Skeletal muscle cell (primary cell): ENCODE results near the gene POU6F2.
"Not testable (repeated sequence)": the region's sequence is repeated elsewhere in the genome, so short reads cannot be mapped to it uniquely, and the experiment has no call there.

ENCODE experiments used
- DNase-seq: peaks from one replicate; pipeline ENCODE4 v3.0.0-alpha.2; 2010; ENCODE audit warnings: low read depth
- H3K4me3 ChIP-seq: 2 replicates; pipeline ENCODE4 v1.5.1; 2011; ENCODE audit warnings: low read depth, mild to moderate bottlenecking, control low read depth, low read length, moderate library complexity

The POU6F2 gene, protein sequence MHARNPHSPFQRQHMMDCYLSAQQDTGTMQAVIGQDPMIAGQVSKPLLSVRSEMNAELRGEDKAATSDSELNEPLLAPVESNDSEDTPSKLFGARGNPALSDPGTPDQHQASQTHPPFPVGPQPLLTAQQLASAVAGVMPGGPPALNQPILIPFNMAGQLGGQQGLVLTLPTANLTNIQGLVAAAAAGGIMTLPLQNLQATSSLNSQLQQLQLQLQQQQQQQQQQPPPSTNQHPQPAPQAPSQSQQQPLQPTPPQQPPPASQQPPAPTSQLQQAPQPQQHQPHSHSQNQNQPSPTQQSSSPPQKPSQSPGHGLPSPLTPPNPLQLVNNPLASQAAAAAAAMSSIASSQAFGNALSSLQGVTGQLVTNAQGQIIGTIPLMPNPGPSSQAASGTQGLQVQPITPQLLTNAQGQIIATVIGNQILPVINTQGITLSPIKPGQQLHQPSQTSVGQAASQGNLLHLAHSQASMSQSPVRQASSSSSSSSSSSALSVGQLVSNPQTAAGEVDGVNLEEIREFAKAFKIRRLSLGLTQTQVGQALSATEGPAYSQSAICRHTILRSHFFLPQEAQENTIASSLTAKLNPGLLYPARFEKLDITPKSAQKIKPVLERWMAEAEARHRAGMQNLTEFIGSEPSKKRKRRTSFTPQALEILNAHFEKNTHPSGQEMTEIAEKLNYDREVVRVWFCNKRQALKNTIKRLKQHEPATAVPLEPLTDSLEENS

DNA sequence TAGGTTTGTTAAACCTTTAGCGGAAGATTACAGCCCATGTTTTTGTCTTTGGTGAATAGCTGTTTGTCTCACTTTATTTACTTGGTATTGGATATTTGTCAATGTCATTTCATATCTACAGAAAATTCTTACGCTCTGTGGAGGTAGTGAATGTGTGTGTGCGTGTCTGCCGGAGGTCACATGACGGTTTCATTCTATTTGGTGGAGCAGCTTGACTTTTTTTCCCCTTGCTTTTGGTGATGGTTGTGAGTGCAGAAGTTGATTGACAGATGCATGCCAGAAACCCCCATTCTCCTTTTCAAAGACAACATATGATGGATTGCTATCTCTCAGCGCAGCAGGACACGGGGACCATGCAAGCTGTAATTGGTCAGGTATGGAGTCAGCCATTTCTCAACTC lies at the start of gene POU6F2:
POU6F2 (plus strand) TSS at position 225 of the 400 bp plus-strand sequence; CDS start at position 270, 45 bp downstream.
- no peak for DNase-seq
- H3K4me3 ChIP-seq: no peak within 1 kb of the TSS

DNA sequence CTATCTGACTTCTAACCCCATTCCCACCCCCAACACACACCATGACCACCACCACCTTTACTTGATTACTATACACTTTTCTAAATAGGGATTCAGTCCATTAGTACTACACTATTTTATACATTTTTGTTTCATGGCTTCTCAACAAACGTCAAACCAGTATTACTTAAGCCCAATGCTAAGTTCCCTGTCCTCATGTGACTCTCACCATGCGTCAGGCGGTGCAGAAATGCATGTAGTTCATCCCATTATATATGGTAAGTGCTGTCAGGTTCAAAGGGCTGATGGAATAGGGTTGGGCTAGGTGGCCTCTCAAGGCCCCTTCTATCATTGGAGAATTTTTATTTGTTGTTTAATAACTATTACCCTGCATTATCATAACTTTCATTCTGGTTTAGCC lies 49.2 kb upstream of the POU6F2 start:
- no peak for DNase-seq
- no peak overlapping the region for H3K4me3 ChIP-seq

DNA sequence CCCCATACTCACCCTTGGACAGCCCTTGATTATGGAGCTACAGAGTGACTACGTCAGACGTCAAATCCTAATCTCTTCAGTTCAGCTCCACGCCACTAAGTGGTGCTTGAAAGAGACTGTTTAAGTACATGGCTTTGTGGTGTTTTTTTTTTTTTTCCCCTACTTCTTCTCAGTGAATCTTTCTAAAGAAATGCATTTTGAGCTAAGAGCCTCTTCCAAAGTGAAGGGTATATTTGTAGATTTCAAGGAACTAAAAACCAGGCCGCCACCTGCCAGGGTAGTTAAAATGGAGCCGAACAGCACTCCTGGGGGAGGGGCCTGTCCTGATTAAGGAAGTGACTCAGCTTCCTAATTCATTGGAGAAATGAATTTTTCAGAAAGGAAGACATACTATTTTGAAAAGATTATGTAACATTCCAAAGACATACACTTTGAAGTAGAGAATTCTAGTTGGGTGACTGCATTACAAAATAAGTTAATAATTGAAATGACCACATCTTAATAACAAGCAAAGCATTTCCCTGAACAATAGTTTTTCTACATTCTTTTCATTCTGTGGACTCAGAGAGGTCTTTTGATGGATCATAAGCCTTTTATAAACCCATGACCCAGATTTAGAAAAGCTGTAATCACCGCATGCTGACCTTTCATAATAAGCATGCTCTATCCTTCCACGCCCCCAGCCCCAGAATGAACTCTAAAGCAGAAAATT lies 48.1 kb upstream of the POU6F2 start:
- H3K4me3 ChIP-seq: no peak overlapping the region
- no peak for DNase-seq

DNA sequence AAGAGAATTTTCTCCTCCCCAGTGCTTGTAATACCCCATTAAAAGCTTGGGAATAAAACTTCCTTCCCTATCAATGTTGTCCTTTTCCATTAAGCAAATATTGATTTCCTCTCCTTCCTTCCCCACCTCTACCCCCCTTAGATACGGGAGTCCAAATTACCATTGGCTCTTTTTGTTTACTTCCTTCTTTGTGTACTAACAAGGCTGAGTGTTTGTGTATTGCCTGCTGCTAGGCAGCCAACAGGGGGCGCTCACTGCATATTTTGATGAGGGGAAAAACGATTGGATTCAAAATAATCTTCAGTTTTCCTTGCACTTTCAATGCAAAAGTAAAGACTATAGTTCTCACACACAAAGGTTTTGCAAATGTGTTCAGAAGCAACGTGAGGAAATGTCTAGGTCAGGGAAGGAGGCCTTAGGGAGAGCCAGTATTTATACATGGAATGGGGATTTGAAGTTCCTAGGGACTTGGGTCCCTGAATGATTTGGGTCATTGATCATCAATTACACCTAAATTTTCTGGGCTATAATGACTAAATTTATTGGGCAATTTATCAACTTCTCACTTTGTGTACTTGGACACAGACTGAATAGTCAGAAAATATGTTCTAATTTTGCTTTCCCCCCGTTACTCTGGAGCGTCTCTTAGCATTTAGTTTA lies 45.1 kb upstream of the POU6F2 start:
- DNase-seq: no peak
- H3K4me3 ChIP-seq: no peak overlapping the region

DNA sequence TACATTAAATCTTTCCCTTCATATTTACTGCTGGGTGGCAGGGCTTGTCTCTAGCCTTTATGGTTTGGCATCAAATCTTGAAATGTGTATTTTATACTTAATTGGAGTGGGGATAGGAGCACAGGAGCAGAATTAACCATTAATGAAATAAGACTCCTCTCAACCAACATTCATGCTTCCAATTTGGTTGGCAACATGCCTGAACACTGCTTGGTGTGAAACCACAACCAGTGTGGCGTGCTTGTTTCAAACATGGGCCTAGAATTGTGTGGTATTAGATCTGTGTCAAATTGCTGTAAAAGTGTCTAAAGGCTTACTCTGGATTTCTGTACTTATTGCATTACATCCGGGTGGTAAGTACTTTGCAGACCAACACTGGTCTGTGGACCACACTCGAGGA lies 43.7 kb upstream of the POU6F2 start:
- H3K4me3 ChIP-seq: no peak overlapping the region
- no peak for DNase-seq

DNA sequence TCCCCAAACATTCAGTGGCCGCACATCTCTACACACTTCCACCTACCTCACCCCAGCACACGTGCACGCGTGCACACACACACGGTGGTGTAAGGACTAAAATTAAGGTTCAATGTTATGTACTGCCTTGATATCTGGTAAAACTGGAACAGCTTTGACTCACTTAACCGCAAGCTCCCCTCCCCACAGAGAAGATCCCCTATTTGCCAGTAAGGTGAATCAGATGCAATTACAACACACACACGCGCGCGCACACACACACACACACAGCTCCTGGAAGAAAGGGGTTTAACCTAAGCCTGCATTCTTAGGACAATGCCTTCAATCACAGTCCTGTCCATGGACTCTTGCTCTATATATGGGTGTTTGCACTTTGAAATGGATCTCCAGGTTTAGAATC lies 43.2 kb upstream of the POU6F2 start:
- H3K4me3 ChIP-seq: no peak overlapping the region
- DNase-seq: no peak

DNA sequence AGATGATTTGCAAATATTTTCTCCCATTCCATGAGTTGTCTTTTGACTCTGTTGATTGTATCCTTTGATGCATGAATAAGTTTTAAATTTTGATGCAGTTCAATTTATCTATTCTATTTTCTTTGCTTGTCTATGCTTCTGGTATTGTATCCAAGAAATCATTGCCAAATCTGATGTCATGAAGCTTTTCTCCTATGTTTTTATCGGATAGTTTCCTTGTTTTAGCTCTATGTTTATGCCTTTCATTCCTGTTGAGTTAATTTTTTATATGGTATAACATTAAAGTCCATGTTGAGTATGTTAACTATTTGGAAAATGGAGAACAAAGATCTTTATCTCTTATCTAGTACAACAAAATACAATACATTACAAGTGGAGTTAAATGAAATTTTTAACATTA lies 41.1 kb upstream of the POU6F2 start:
- no peak overlapping the region for H3K4me3 ChIP-seq
- no peak for DNase-seq

DNA sequence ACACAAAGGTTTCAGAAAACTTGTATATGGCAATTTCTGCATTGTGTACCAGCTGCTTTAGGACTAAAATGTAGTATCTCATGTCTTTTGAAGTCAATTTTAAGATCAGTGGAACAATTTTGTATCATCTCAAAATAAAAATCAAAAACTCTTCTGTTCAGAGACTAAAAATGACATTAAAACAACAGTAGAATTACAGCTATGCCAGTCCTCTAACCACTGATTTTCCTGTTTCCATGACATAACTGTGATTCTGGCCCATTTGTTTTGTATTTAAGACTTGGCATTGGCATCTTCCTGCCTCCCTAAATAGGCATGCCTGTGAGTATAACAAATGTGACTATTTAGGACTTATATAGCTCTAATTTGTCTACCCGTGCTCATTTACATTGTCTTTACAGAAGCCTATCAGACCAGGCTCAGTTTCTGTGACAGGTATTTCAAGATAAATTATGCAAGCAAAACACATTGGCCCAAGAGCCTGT lies 39.7 kb upstream of the POU6F2 start:
- DNase-seq: no peak

DNA sequence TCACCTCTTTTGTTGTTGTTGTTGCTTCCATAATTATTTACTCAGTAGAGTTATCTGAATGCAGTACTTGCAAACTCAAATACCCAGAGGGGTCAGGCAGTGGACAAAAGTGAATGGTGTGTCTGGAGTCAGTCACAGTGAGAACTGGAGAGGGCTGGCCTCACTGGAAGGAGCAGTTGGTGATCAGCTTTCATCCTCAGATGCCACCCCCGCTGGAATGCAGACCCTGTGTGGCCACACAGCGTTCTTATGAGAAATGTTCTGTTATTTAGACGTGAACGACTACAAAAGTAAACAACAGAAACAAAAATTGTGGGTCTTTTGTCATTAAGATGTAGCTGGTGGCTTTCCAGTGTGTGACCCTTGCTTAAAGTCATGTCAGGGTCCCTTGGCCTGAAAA lies 39.1 kb upstream of the POU6F2 start:
- H3K4me3 ChIP-seq: no peak overlapping the region

More for the DNA sequence above, 39.7 kb upstream of the POU6F2 start:
- no peak overlapping the region for H3K4me3 ChIP-seq

DNA sequence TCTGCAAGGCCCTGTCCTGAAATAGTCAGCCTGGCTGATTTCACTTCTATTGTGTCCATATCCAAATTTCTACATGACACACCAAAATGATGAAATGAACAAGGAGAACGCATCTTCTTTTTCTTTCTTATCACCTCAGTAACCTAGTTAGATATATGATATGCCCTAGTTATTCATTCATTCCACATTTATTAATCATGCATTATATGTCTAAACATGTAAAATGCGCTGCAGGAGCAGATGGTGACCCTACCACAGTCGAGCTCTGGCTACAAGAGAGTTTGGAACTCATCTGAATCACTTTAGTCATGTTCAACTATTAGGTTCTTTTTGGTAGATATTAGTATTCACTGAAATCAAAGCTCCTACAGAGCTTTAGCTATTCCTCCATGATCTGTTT lies 36.9 kb upstream of the POU6F2 start:
- H3K4me3 ChIP-seq: no peak overlapping the region
- no peak for DNase-seq

More for the DNA sequence above, 39.1 kb upstream of the POU6F2 start:
- no peak for DNase-seq

DNA sequence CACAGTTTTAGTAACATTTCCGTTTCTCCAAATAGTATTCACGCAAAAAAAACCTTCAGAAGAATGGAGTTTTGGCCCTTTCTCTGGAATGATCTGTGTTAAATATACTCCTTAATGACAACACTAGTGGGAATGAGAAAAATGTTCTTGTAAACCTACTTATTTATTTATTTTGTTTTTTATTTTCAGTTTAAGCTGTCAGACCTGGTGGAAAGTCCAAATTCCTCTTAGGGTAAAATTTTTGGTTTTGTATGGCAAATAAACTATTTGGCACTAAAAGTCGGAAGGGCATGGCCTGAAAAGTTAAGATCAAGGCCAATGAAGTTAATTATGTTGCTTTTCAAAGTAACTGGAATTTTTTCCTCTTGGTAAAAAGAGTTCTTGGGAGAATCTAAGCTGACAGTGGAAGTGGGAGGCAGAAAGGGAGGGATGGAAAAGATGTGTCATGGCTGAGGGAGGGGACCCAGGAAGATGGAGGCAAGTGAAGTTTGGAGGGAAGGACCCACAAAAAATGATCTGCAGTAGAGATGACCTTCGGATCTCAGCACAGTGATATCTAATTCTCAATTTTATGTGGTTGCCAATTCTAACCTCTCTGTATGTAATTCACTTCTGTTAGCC lies 35.2 kb upstream of the POU6F2 start:
- no peak for DNase-seq
- H3K4me3 ChIP-seq: no peak overlapping the region

DNA sequence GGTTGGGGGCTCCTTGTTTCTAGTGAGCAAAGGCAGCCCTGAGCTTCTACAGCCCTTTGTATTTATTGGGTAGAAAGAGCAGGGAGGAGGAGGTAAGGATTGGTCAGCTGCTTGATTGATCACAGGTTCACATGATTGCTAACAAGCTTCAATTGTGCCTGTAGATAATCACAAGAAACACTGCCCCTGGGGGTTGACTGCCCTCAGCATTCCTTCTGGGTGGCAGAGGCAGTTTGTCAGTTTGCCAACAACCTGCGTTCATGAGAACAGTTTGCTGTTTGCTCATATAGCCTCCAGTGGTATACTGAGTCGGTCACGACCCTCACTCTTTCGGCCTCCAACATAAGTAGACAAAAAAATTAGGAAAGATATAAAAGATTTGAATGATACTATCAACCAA lies 30.2 kb upstream of the POU6F2 start:
- DNase-seq, H3K4me3 ChIP-seq: not testable (repeated sequence)

DNA sequence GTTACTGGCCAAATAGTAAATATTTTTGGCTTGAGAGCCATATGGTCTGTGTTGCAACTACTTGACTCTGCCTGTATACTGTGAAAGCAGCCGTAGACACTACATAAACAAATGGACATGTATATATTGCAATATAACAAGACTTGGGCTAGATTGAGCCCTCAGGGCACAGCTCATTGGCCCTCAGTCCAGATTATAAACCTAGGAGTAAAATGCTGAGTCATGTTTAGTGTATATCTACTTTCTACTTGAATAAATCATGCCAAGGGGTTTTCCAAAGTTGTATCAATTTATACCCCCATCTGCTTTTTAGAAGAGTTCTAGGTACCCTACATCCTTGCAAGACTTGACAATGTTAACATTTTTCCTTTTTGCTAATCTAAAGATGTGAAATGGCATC lies 27.4 kb upstream of the POU6F2 start:
- no peak overlapping the region for H3K4me3 ChIP-seq
- no peak for DNase-seq

DNA sequence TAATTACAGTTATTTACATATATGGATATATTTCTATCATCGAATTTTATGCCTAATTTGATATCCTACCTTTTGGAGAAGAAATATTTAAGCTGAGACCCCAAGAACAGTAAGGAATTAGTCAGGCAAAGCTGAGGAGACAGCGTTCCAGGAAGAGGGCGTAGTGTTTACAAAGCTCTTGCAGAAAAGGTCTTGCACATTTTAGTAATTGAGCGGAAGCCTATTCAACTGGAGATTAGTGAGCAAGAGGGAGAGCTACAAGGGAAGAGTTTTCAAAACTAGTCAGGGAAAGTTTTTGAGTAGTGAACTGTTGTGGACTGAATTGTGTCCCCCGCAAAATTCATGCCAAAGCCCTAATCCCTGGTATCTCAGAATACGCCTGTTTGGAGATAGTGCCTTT lies 26.5 kb upstream of the POU6F2 start:
- DNase-seq: no peak
- no peak overlapping the region for H3K4me3 ChIP-seq

DNA sequence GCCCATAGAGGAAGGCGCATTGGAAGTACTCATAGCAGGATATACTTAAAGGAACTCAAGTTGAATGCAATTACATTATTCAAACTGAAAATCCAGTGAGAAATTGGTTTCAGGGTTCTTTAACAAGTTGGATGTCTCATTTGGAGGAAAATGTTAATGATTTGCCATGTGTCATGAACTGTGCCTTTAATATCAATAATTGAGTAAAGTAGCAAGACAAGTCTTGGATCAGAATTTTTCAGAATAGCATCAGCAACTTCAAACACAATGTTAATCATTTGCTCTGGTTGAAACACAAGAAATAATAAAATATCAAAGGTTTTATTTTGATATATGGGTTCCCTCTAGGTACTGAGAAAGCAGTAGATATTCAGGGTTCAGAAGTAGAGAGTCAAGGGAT lies 24.5 kb upstream of the POU6F2 start:
- DNase-seq: no peak
- H3K4me3 ChIP-seq: no peak overlapping the region

DNA sequence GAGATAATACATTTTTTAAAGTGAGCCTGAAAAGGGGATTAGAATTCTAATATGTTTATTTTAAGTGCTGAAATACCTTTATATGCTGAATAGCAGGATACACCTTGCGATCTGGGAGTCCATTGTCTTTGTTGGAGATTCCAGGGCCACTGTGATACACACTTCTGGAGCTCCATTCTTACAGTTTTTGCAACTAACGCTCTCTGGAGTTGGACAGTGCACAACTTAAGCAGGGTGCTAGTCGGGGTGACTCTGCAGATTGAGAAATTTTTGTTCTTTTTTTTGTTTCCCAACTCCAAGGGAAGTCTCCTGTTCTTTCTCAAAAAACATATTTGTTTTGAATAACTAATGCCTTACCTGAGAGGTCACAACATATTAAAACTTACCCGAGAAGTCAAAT lies 23.7 kb upstream of the POU6F2 start:
- DNase-seq: no peak
- H3K4me3 ChIP-seq: no peak overlapping the region

DNA sequence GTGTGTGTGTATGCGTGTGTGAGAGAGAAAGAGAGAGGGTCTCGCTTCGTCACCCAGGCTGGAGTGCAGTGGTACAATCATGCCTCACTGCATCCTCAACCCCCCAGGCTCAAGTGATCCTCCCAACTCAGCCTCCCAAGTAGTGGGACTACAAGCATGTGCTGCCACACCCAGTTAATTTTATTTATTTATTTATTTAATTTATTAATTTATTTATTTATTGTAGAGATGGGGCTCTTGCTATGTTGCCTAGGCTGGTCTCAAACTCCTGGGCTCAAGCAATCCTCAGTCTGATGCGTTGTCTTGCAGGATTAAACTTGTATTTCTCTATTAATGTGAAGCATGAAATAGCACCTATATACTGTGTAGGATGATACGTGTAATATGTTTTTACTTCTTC lies 21.8 kb upstream of the POU6F2 start:
- no peak for DNase-seq

DNA sequence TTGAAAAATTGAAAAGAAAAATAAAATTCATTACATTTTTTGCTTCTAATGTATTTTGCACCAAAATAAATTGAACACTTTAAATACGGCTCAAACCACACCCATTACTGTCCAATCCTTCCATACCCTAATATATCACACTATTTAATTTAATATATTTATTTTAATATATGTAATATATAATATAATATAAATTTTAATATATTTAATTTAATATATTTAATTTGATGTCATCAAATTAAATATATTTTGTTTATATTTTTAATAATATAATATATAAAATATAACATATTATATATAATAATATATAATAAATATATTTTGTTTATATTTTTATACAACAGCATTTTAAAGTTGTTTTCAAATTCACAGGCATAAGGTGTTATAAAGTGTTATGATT lies 15.7 kb upstream of the POU6F2 start:
- DNase-seq: no peak
- H3K4me3 ChIP-seq: no peak overlapping the region

More for the DNA sequence above, 21.8 kb upstream of the POU6F2 start:
- no peak overlapping the region for H3K4me3 ChIP-seq

DNA sequence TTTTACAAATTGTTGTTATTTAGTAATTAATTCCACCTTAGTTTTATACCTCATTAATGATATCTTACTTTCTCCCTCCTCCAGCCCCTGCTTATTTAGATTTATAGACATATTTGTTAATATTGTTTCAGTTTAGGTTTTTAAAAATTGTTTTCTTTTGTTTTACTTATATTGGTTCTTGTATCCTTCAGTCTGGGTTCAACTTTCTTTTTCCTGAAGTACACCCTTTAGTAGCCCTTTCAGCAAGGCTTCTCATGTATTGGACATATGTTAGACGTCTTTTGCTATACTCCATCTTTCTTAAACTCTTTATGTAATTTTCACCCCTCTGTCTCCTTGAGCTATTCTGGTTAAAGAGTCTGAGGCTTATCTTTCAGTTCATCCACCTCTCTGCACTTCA lies 12.8 kb upstream of the POU6F2 start:
- no peak for DNase-seq

More for the DNA sequence above, 12.8 kb upstream of the POU6F2 start:
- H3K4me3 ChIP-seq: no peak overlapping the region
